ENCODE results near the gene ATP6V1A.

DNA sequence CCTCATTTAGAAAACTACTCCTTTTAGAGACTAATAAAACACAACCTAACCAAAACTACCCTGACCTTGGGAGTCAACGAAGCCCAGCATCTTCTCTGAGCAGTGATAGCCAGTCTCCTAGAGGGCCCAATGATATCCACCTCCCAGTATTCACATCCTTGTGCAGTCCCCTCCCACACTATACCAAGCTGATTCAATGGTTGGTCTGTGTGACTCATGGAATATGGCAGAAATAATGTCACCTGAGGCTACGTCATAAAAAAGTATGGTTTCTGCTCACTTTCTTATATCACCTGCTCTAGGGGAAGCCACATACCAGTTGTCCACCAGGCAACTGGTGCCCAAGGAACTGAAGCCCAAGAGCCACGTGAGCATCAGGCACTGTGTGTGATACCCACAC lies 29.0 kb upstream of the ATP6V1A start:
- TF ChIP-seq POLR2A (IDR thresholded peaks at IDR 0.05): no peak
- TF ChIP-seq, protein P1, sequence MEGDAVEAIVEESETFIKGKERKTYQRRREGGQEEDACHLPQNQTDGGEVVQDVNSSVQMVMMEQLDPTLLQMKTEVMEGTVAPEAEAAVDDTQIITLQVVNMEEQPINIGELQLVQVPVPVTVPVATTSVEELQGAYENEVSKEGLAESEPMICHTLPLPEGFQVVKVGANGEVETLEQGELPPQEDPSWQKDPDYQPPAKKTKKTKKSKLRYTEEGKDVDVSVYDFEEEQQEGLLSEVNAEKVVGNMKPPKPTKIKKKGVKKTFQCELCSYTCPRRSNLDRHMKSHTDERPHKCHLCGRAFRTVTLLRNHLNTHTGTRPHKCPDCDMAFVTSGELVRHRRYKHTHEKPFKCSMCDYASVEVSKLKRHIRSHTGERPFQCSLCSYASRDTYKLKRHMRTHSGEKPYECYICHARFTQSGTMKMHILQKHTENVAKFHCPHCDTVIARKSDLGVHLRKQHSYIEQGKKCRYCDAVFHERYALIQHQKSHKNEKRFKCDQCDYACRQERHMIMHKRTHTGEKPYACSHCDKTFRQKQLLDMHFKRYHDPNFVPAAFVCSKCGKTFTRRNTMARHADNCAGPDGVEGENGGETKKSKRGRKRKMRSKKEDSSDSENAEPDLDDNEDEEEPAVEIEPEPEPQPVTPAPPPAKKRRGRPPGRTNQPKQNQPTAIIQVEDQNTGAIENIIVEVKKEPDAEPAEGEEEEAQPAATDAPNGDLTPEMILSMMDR (IDR thresholded peaks at IDR 0.05): no peak

Data from Peyer's patch (tissue), 4 donors.